Activated naive CD8-positive, alpha-beta T cell treated with anti-CD3 and anti-CD28 coated beads, Interleukin-2, amount 10 ng/mL, durations not matched to agents 7 days and 5 days (primary cell): ENCODE results near the gene MMRN1. TPM values are rescaled to one million over a fixed set of nuclear protein-coding genes. Genes with fewer than 3 reads are reported as not detected.

Experiments used
- ATAC-seq: fragments of 150-1000 bp; cut with Tn5 transposase; one replicate; pipeline ENCODE4 v1.10.0; 2021; ENCODE audit warnings: low read depth, moderate library complexity
- POLR2A ChIA-PET: fragments of 350-600 bp; sonication (Branson Sonifier 250); formaldehyde crosslinking; loops from one replicate; lab custom pipeline; 2021; ENCODE audit warnings: antibody characterized with exemption; lab: Charles Lee
- DNase-seq: peaks from one replicate; pipeline ENCODE4 v3.0.0; 2021
- H3K27ac Mint-ChIP-seq: one replicate; pipeline ENCODE4 v1.8.0; 2022; ENCODE audit warnings: mild to moderate bottlenecking, mixed read lengths
- H3K27me3 Mint-ChIP-seq: one replicate; pipeline ENCODE4 v1.8.0; 2022; ENCODE audit warnings: mild to moderate bottlenecking, moderate library complexity, mixed read lengths
- H3K36me3 Mint-ChIP-seq: one replicate; pipeline ENCODE4 v1.8.0; 2021; ENCODE audit warnings: mild to moderate bottlenecking, mixed read lengths
- H3K4me1 Mint-ChIP-seq: one replicate; pipeline ENCODE4 v1.8.0; 2021; ENCODE audit warnings: mixed read lengths
- H3K4me3 Mint-ChIP-seq: one replicate; pipeline ENCODE4 v1.8.0; 2022; ENCODE audit warnings: mild to moderate bottlenecking, moderate library complexity, mixed read lengths
- H3K9me3 Mint-ChIP-seq: one replicate; pipeline ENCODE4 v1.8.0; 2021; ENCODE audit warnings: mixed read lengths
- total RNA-seq, 2 experiments: library from RNA; stranded (reverse); gene quantifications; one replicate each; pipeline ENCODE4 v1.2.3, GENCODE V29; 2021

MMRN1 gene
- total RNA-seq, result under 1 TPM; 0.28 to 0.43 TPM

- Mint-ChIP-seq H3K36me3 (no peaks in the 10 kb centered on the region), H3K9me3 (no peaks in the 10 kb centered on the region), H3K4me1 (peaks cover 13% of the 10 kb centered on the region), H3K27me3 (peaks cover 6% of the 10 kb centered on the region), H3K4me3 (peak within 1 kb of the TSS; percentile 61), H3K27ac (peak within 1 kb of the TSS; percentile 71)
- POLR2A ChIA-PET, result interaction anchor here (0.6 kb wide), 1 partner anchor 215 kb away, joined by 3 read pairs; no protein-coding TSS in a partner anchor
- DNase-seq, result no peak
- peak; percentile 79 for ATAC-seq
These were observed at the start of gene MMRN1 for GRCh38 chr4:89894649-89895550. Gene MMRN1 (plus strand): TSS chr4:89894854. CDS start chr4:89894972, 118 bp downstream.

- H3K4me1 Mint-ChIP-seq, result no peaks in the 10 kb centered on the region
- DNase-seq (no peak), ATAC-seq (no peak)
- peaks cover 4% of the 10 kb centered on the region for H3K36me3 Mint-ChIP-seq
- H3K27ac Mint-ChIP-seq, result no peak overlapping the region
- POLR2A ChIA-PET, result no interaction called here
- peaks cover 8% of the 10 kb centered on the region for H3K9me3 Mint-ChIP-seq
- H3K27me3 Mint-ChIP-seq, result peaks cover 15% of the 10 kb centered on the region
- H3K4me3 Mint-ChIP-seq, result no peak overlapping the region
These were observed 46.9 kb upstream of the MMRN1 start for GRCh38 chr4:89847571-89848325.

- H3K27ac Mint-ChIP-seq, result no peak overlapping the region
- DNase-seq (no peak), ATAC-seq (no peak)
- peaks cover under 1% of the 10 kb centered on the region for H3K9me3 Mint-ChIP-seq
- peaks cover 11% of the 10 kb centered on the region for H3K27me3 Mint-ChIP-seq
- POLR2A ChIA-PET, result no interaction called here
- H3K4me1 Mint-ChIP-seq, result no peaks in the 10 kb centered on the region
- peaks cover 1% of the 10 kb centered on the region for H3K36me3 Mint-ChIP-seq
- H3K4me3 Mint-ChIP-seq, result no peak overlapping the region
These were observed 39.4 kb upstream of the MMRN1 start for GRCh38 chr4:89855236-89855635.

GRCh38 chr4:89860971-89861370 is 33.7 kb upstream of the MMRN1 start:
- POLR2A ChIA-PET, result no interaction called here

GRCh38 chr4:89863533-89863932 is 31.1 kb upstream of the MMRN1 start:
- Mint-ChIP-seq H3K4me3 (no peak overlapping the region), H3K4me1 (no peaks in the 10 kb centered on the region), H3K27me3 (peaks cover 21% of the 10 kb centered on the region), H3K9me3 (no peaks in the 10 kb centered on the region), H3K27ac (no peak overlapping the region), H3K36me3 (no peaks in the 10 kb centered on the region)
- POLR2A ChIA-PET, result no interaction called here
- DNase-seq (no peak), ATAC-seq (no peak)

More at GRCh38 chr4:89860971-89861370, 33.7 kb upstream of the MMRN1 start:
- H3K27me3 Mint-ChIP-seq, result peaks cover 9% of the 10 kb centered on the region
- H3K4me1 Mint-ChIP-seq, result no peaks in the 10 kb centered on the region
- H3K27ac Mint-ChIP-seq, result no peak overlapping the region
- no peak overlapping the region for H3K4me3 Mint-ChIP-seq
- no peak for DNase-seq
- no peak for ATAC-seq
- no peaks in the 10 kb centered on the region for H3K36me3 Mint-ChIP-seq
- no peaks in the 10 kb centered on the region for H3K9me3 Mint-ChIP-seq

GRCh38 chr4:89868276-89868675 is 26.4 kb upstream of the MMRN1 start:
- H3K36me3 Mint-ChIP-seq, result no peaks in the 10 kb centered on the region
- ATAC-seq (no peak), DNase-seq (no peak)
- no peaks in the 10 kb centered on the region for H3K4me1 Mint-ChIP-seq
- H3K9me3 Mint-ChIP-seq, result no peaks in the 10 kb centered on the region
- POLR2A ChIA-PET, result no interaction called here
- H3K4me3 Mint-ChIP-seq, result no peak overlapping the region
- H3K27ac Mint-ChIP-seq, result no peak overlapping the region
- peaks cover 22% of the 10 kb centered on the region for H3K27me3 Mint-ChIP-seq

- Mint-ChIP-seq H3K27ac (no peak overlapping the region), H3K9me3 (no peaks in the 10 kb centered on the region), H3K36me3 (no peaks in the 10 kb centered on the region), H3K4me3 (no peak overlapping the region), H3K4me1 (no peaks in the 10 kb centered on the region), H3K27me3 (peaks cover 21% of the 10 kb centered on the region)
- no peak for ATAC-seq
- POLR2A ChIA-PET, result interaction anchor here (0.6 kb wide), 1 partner anchor 187 kb away, joined by 6 read pairs; no protein-coding TSS in a partner anchor
- no peak for DNase-seq
These were observed 25.6 kb upstream of the MMRN1 start for GRCh38 chr4:89868999-89869589.

- Mint-ChIP-seq H3K27me3 (peaks cover 24% of the 10 kb centered on the region), H3K9me3 (no peaks in the 10 kb centered on the region), H3K4me3 (no peak overlapping the region), H3K36me3 (no peaks in the 10 kb centered on the region), H3K27ac (no peak overlapping the region), H3K4me1 (no peaks in the 10 kb centered on the region)
- POLR2A ChIA-PET, result no interaction called here
- DNase-seq (no peak), ATAC-seq (no peak)
These were observed 23.4 kb upstream of the MMRN1 start for GRCh38 chr4:89871211-89871610.

GRCh38 chr4:89876548-89876947 is 18.1 kb upstream of the MMRN1 start:
- Mint-ChIP-seq H3K9me3 (no peaks in the 10 kb centered on the region), H3K27me3 (peaks cover 16% of the 10 kb centered on the region), H3K36me3 (no peaks in the 10 kb centered on the region), H3K4me3 (no peak overlapping the region), H3K4me1 (peaks cover 3% of the 10 kb centered on the region), H3K27ac (no peak overlapping the region)
- ATAC-seq (no peak), DNase-seq (no peak)
- POLR2A ChIA-PET, result no interaction called here

GRCh38 chr4:89878611-89879010 is 16.0 kb upstream of the MMRN1 start:
- Mint-ChIP-seq H3K36me3 (no peaks in the 10 kb centered on the region), H3K27ac (no peak overlapping the region), H3K4me1 (peaks cover 3% of the 10 kb centered on the region), H3K27me3 (peaks cover 22% of the 10 kb centered on the region), H3K9me3 (no peaks in the 10 kb centered on the region), H3K4me3 (no peak overlapping the region)
- POLR2A ChIA-PET, result no interaction called here
- DNase-seq (no peak), ATAC-seq (no peak)

- DNase-seq (no peak), ATAC-seq (no peak)
- POLR2A ChIA-PET, result no interaction called here
- no peaks in the 10 kb centered on the region for H3K9me3 Mint-ChIP-seq
- no peak overlapping the region for H3K4me3 Mint-ChIP-seq
- no peak overlapping the region for H3K27ac Mint-ChIP-seq
- no peaks in the 10 kb centered on the region for H3K36me3 Mint-ChIP-seq
- H3K27me3 Mint-ChIP-seq, result peaks cover 22% of the 10 kb centered on the region
- peaks cover 3% of the 10 kb centered on the region for H3K4me1 Mint-ChIP-seq
These were observed 15.4 kb upstream of the MMRN1 start for GRCh38 chr4:89879215-89879614.

GRCh38 chr4:89889289-89889688 is 5.4 kb upstream of the MMRN1 start:
- no peaks in the 10 kb centered on the region for H3K9me3 Mint-ChIP-seq
- peaks cover 2% of the 10 kb centered on the region for H3K4me1 Mint-ChIP-seq
- POLR2A ChIA-PET, result no interaction called here
- no peak overlapping the region for H3K27ac Mint-ChIP-seq
- H3K4me3 Mint-ChIP-seq, result no peak overlapping the region
- ATAC-seq (no peak), DNase-seq (no peak)
- peaks cover 26% of the 10 kb centered on the region for H3K27me3 Mint-ChIP-seq
- H3K36me3 Mint-ChIP-seq, result no peaks in the 10 kb centered on the region

- Mint-ChIP-seq H3K27me3 (no peaks in the 10 kb centered on the region), H3K9me3 (no peaks in the 10 kb centered on the region), H3K36me3 (no peaks in the 10 kb centered on the region), H3K4me1 (peaks cover 15% of the 10 kb centered on the region), H3K27ac (no peak overlapping the region), H3K4me3 (no peak overlapping the region)
- POLR2A ChIA-PET, result no interaction called here
- no peak for ATAC-seq
- no peak for DNase-seq
These were observed 3.2 kb downstream of the MMRN1 start for GRCh38 chr4:89897867-89898266.
